Astrocyte (in vitro differentiated cells and primary cell): ENCODE results near the gene ACACA. TPM values are rescaled to one million over a fixed set of nuclear protein-coding genes. Genes with fewer than 3 reads are reported as not detected.

ENCODE experiments used
- DNase-seq: peaks from one replicate; pipeline ENCODE4 v3.0.0-alpha.2; 2010; ENCODE audit warnings: low read depth
- FAIRE-seq: peaks from 2 replicates; lab custom pipeline; 2011; peaks lifted over from hg19 to GRCh38; lab: Jason Lieb, UNC
- H2AFZ ChIP-seq: 2 replicates; pipeline ENCODE4 v1.6.0; 2012; ENCODE audit warnings: low read depth, low read length, inconsistent platforms
- H3K27ac ChIP-seq: 2 replicates; pipeline ENCODE4 v1.5.1; 2011; ENCODE audit warnings: low read depth, low read length, inconsistent platforms
- H3K27me3 ChIP-seq: 2 replicates; pipeline ENCODE4 v1.6.0; 2011; ENCODE audit warnings: low read length, inconsistent platforms; ENCODE audit not compliant: insufficient read depth
- H3K36me3 ChIP-seq: 2 replicates; pipeline ENCODE4 v1.5.1; 2011; ENCODE audit warnings: low read length, inconsistent platforms; ENCODE audit not compliant: insufficient read depth
- H3K4me1 ChIP-seq: 2 replicates; pipeline ENCODE4 v1.5.1; 2011; ENCODE audit warnings: low read length, inconsistent platforms; ENCODE audit not compliant: insufficient read depth
- H3K4me2 ChIP-seq: 2 replicates; pipeline ENCODE4 v1.6.0; 2012; ENCODE audit warnings: low read length, inconsistent platforms
- H3K4me3 ChIP-seq: 2 replicates; pipeline ENCODE4 v1.5.1; 2011; ENCODE audit warnings: low read depth, mild to moderate bottlenecking, low read length, inconsistent platforms; ENCODE audit not compliant: insufficient read depth
- H3K79me2 ChIP-seq: 2 replicates; pipeline ENCODE4 v1.6.0; 2012; ENCODE audit warnings: mild to moderate bottlenecking, low read length, inconsistent platforms; ENCODE audit not compliant: insufficient read depth
- H3K9ac ChIP-seq: 2 replicates; pipeline ENCODE4 v1.6.0; 2012; ENCODE audit warnings: mild to moderate bottlenecking, low read length, inconsistent platforms
- H3K9me3 ChIP-seq: 2 replicates; pipeline ENCODE4 v1.5.1; 2012; ENCODE audit warnings: low read depth, mild to moderate bottlenecking, low read length, inconsistent platforms; ENCODE audit not compliant: insufficient read depth
- H4K20me1 ChIP-seq: 2 replicates; pipeline ENCODE4 v1.6.0; 2012; ENCODE audit warnings: low read length, inconsistent platforms; ENCODE audit not compliant: insufficient read depth
- H3K27ac Mint-ChIP-seq: one replicate; pipeline ENCODE4 v1.8.0; 2021; ENCODE audit warnings: mild to moderate bottlenecking, mixed read lengths; ENCODE audit not compliant: unreplicated experiment
- H3K27me3 Mint-ChIP-seq: one replicate; pipeline ENCODE4 v1.8.0; 2021; ENCODE audit warnings: low read depth, mixed read lengths; ENCODE audit not compliant: unreplicated experiment
- H3K36me3 Mint-ChIP-seq: one replicate; pipeline ENCODE4 v1.8.0; 2021; ENCODE audit warnings: low read depth, mixed read lengths; ENCODE audit not compliant: unreplicated experiment
- H3K4me1 Mint-ChIP-seq: one replicate; pipeline ENCODE4 v1.8.0; 2021; ENCODE audit warnings: low read depth, mixed read lengths; ENCODE audit not compliant: unreplicated experiment
- H3K4me3 Mint-ChIP-seq: one replicate; pipeline ENCODE4 v1.8.0; 2021; ENCODE audit warnings: mild to moderate bottlenecking, moderate library complexity, mixed read lengths; ENCODE audit not compliant: unreplicated experiment
- H3K9me3 Mint-ChIP-seq: one replicate; pipeline ENCODE4 v1.8.0; 2021; ENCODE audit warnings: mild to moderate bottlenecking, mixed read lengths; ENCODE audit not compliant: unreplicated experiment
- EZH2 ChIP-seq: IDR thresholded peaks from 2 replicates; pipeline ENCODE4 v1.6.1; 2012; ENCODE audit warnings: mild to moderate bottlenecking, low read length, inconsistent platforms; ENCODE audit not compliant: insufficient read depth
- total RNA-seq: library from RNA; stranded (reverse); gene quantifications from 2 replicates; pipeline ENCODE4 v1.2.1, GENCODE V29; 2021
- TF ChIP-seq, protein P1 (sequence below): IDR thresholded peaks from 2 replicates; pipeline ENCODE4 v1.5.1; 2011; ENCODE audit warnings: low read depth, mild to moderate bottlenecking, inconsistent platforms, low read length, moderate library complexity; ENCODE audit not compliant: insufficient read depth

The ACACA gene
- total RNA-seq, 1 donor from 2014 or later: 88.3 TPM

DNA sequence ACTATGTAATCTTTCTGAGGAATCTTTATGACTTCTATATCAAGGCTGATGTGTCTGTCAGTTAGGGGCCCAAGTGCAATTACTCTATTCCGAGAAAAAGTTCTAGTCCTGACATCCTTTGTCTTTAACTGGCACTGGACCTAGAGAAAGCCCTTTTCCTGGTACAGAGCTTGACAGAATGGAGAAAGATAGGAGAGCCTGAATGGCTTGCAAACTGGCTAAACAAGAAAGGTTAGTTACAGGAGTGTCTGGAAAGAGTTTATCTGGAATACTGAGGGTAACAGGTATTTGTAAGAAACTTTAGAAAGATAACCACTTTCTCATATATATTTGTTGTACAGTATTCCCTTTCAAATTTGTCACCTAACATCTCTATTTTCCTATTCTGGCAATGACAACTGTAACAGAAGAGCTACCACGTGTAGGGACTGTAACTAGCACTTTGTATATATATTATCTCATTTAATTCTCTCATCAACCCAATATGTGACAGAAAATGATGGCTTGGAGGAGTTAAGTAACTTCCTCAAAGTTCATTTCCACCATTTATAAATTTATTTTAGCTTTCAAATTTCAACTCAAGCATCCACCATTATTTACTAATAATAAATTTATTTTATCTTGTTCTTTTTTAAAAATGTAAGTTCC is 128.3 kb downstream of the ACACA start:
- Histone ChIP-seq H3K27me3 (no peaks in the 10 kb centered on the region), H2AFZ (no peak overlapping the region), H3K4me3 (no peak overlapping the region), H3K36me3 (peaks cover 16% of the 10 kb centered on the region), H3K4me1 (peaks cover 3% of the 10 kb centered on the region), H3K27ac (no peak overlapping the region), H3K4me2 (no peak overlapping the region), H4K20me1 (peaks cover 26% of the 10 kb centered on the region), H3K9me3 (no peaks in the 10 kb centered on the region), H3K9ac (no peak overlapping the region), H3K79me2 (no peaks in the 10 kb centered on the region)
- DNase-seq (no peak), FAIRE-seq (no peak)
- peaks cover 8% of the 10 kb centered on the region for H3K9me3 Mint-ChIP-seq
- no peaks in the 10 kb centered on the region for H3K27me3 Mint-ChIP-seq
- no peak overlapping the region for H3K4me3 Mint-ChIP-seq
- peaks cover 22% of the 10 kb centered on the region for H3K4me1 Mint-ChIP-seq
- TF ChIP-seq, protein P1, sequence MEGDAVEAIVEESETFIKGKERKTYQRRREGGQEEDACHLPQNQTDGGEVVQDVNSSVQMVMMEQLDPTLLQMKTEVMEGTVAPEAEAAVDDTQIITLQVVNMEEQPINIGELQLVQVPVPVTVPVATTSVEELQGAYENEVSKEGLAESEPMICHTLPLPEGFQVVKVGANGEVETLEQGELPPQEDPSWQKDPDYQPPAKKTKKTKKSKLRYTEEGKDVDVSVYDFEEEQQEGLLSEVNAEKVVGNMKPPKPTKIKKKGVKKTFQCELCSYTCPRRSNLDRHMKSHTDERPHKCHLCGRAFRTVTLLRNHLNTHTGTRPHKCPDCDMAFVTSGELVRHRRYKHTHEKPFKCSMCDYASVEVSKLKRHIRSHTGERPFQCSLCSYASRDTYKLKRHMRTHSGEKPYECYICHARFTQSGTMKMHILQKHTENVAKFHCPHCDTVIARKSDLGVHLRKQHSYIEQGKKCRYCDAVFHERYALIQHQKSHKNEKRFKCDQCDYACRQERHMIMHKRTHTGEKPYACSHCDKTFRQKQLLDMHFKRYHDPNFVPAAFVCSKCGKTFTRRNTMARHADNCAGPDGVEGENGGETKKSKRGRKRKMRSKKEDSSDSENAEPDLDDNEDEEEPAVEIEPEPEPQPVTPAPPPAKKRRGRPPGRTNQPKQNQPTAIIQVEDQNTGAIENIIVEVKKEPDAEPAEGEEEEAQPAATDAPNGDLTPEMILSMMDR: no peak
- no peak for TF ChIP-seq EZH2
- peaks cover 18% of the 10 kb centered on the region for H3K36me3 Mint-ChIP-seq
- H3K27ac Mint-ChIP-seq: no peak overlapping the region

DNA sequence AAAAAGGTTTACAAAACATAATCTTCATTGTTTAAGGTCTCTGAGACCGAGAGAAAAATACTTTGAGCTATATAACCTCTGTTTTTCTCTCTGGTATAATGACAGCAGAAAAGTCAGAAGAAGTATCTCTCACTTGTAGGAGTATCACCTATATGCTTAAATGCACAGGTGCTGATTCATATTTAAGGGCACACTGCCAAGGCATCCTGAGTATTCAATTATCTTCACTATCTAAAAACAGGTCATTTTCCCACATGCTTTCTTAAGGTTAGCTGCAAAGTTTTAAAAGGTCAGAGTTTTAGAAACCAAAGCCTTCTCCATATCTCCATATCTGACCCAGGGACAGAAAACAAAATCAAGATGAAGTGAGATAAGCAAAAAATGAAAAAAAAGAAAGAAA is 130.2 kb downstream of the ACACA start:
- H3K27ac Mint-ChIP-seq: peak overlapping the region; percentile 5
- Histone ChIP-seq H3K9me3 (no peaks in the 10 kb centered on the region), H3K4me1 (peaks cover 3% of the 10 kb centered on the region), H3K27ac (no peak overlapping the region), H3K4me2 (no peak overlapping the region), H3K79me2 (no peaks in the 10 kb centered on the region), H3K9ac (no peak overlapping the region), H3K36me3 (peaks cover 16% of the 10 kb centered on the region), H3K4me3 (no peak overlapping the region), H2AFZ (no peak overlapping the region), H3K27me3 (no peaks in the 10 kb centered on the region), H4K20me1 (peaks cover 22% of the 10 kb centered on the region)
- no peaks in the 10 kb centered on the region for H3K27me3 Mint-ChIP-seq
- no peak overlapping the region for H3K4me3 Mint-ChIP-seq
- no peak for TF ChIP-seq EZH2
- TF ChIP-seq, protein P1: no peak
- peaks cover 9% of the 10 kb centered on the region for H3K36me3 Mint-ChIP-seq
- H3K4me1 Mint-ChIP-seq: peaks cover 19% of the 10 kb centered on the region
- DNase-seq (no peak), FAIRE-seq (no peak)
- no peaks in the 10 kb centered on the region for H3K9me3 Mint-ChIP-seq

DNA sequence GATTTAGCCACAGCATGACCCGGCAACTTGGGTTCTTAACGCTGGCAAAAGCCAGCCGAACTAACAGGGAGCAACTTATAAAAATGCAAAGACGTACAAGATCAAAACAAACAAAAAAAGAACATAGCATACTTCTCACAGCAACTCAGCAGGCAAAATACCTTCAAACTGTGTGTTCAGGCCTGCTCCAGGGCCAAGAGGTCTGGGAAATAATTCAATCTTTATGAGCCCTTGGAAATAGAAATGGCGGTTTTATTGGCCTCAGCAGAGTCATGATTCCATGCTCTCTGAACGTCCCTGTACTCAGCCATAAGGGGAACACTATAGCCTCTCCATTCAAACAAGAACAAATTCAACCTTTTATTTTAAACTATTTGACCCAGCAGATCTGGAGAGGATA is 132.2 kb downstream of the ACACA start:
- no peak overlapping the region for H3K27ac Mint-ChIP-seq
- no peak overlapping the region for H3K4me3 Mint-ChIP-seq
- FAIRE-seq: no peak

More for the DNA sequence above, 132.2 kb downstream of the ACACA start:
- peaks cover 10% of the 10 kb centered on the region for H3K4me1 Mint-ChIP-seq
- no peaks in the 10 kb centered on the region for H3K27me3 ChIP-seq
- no peak overlapping the region for H2AFZ ChIP-seq
- TF ChIP-seq, protein P1: no peak
- TF ChIP-seq EZH2: no peak
- no peak overlapping the region for H3K27ac ChIP-seq
- no peaks in the 10 kb centered on the region for H3K9me3 ChIP-seq
- no peaks in the 10 kb centered on the region for H3K27me3 Mint-ChIP-seq
- no peak overlapping the region for H3K4me2 ChIP-seq
- no peaks in the 10 kb centered on the region for H3K4me1 ChIP-seq
- peaks cover 21% of the 10 kb centered on the region for H3K36me3 ChIP-seq
- DNase-seq: no peak
- H3K9me3 Mint-ChIP-seq: no peaks in the 10 kb centered on the region
- H3K79me2 ChIP-seq: no peaks in the 10 kb centered on the region
- H4K20me1 ChIP-seq: peaks cover 13% of the 10 kb centered on the region
- no peak overlapping the region for H3K9ac ChIP-seq
- H3K36me3 Mint-ChIP-seq: peaks cover 7% of the 10 kb centered on the region
- no peak overlapping the region for H3K4me3 ChIP-seq
